Suprapubic skin (tissue), 3 donors: ENCODE data around the gene TUBB.

Source experiments
- POLR2A ChIP-seq, 2 donors: fragments of 450-650 bp; IDR thresholded peaks; one replicate each; pipeline ENCODE4 v1.6.1; 2017; ENCODE audit warnings: antibody characterized with exemption in 2 of 2, mild to moderate bottlenecking in 2 of 2, moderate library complexity in 2 of 2
- TF ChIP-seq, protein P1 (sequence below), 2 donors: fragments of 200-600 bp in 1 of 2; fragments of 450-650 bp in 1 of 2; sonication (generic) in 1 of 2; IDR thresholded peaks; one replicate each; pipeline ENCODE4 v1.5.1; 2016 to 2019; ENCODE audit warnings: antibody characterized with exemption in 2 of 2, mild to moderate bottlenecking in 1 of 2, moderate library complexity in 1 of 2

DNA sequence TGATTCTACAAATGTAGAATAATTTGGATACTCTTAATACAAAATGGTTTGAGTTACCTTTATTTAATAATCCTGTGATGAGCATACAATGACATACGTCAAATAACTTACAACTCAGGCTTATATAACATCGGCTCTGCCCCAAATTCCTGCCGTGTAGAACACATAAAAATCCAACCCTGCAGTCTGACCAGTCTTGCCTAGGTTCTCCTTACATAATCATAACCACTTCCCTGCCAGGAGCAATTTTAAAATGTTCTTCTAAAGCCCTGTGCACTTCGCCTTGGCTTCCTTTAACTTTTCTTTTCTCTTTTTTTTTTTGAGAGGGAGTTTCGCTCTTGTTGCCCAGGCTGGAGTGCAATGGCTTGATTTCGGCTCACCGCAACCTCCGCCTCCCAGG lies 40.4 kb downstream of the TUBB start:
- no peak for TF ChIP-seq POLR2A (IDR thresholded peaks at IDR 0.05)
- TF ChIP-seq, protein P1, sequence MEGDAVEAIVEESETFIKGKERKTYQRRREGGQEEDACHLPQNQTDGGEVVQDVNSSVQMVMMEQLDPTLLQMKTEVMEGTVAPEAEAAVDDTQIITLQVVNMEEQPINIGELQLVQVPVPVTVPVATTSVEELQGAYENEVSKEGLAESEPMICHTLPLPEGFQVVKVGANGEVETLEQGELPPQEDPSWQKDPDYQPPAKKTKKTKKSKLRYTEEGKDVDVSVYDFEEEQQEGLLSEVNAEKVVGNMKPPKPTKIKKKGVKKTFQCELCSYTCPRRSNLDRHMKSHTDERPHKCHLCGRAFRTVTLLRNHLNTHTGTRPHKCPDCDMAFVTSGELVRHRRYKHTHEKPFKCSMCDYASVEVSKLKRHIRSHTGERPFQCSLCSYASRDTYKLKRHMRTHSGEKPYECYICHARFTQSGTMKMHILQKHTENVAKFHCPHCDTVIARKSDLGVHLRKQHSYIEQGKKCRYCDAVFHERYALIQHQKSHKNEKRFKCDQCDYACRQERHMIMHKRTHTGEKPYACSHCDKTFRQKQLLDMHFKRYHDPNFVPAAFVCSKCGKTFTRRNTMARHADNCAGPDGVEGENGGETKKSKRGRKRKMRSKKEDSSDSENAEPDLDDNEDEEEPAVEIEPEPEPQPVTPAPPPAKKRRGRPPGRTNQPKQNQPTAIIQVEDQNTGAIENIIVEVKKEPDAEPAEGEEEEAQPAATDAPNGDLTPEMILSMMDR (IDR thresholded peaks at IDR 0.05): no peak
